HS-27A (cell line): ENCODE measurements around the gene SH3BP5.

Experiments
- DNase-seq: peaks from one replicate; pipeline ENCODE4 v3.0.0-alpha.2; 2012; ENCODE audit warnings: low read depth, missing footprints

SH3BP5 gene

DNA sequence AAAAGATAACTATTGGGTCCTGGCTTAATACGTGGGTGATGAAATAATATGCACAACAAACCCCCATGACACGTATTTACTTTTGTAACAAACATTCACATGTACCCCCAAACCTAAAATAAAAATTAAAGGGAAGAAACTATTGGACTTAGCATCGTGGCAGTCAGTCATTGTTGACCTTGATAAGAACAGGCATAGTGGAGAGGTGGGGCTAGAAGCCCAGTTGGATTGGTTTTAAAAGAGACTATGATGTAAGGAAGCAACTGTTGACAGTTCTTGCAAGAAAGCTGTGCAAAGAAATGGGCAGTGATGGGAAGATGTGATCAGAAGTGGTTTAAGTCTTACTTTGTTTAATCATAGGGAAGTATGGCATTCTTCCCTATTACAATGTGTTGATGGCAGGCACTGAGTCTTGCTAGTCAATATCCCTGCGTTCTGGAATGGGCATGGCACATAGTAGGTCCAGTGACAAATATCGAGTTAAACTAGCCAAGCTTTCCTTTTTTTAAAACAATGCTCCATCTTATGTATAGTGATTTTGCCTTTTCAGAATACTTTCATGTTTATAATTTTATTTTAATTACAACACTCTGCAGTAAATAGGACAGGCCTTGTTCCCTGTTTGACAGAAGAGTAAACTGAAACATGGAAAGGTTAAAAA lies 88.4 kb downstream of the SH3BP5 start:
- DNase-seq: no peak

DNA sequence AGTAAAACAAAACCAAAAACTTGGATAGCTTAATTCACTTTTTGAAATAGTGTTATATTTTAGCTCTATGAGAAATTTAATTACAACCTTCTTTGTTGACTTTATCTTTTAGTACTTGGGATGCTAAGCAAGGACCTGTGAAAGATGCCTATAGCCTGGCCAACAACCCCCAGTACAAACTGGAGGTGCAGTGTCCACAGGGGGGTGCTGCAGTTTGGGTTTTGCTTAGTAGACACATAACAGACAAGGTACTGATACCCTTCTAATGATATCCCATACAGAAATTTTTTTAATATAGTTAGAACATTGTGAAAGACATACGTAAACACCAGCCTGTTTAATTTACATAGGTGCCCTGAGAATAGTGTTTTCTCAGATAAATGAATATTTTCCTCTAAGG lies 91.0 kb downstream of the SH3BP5 start:
- DNase-seq: no peak

DNA sequence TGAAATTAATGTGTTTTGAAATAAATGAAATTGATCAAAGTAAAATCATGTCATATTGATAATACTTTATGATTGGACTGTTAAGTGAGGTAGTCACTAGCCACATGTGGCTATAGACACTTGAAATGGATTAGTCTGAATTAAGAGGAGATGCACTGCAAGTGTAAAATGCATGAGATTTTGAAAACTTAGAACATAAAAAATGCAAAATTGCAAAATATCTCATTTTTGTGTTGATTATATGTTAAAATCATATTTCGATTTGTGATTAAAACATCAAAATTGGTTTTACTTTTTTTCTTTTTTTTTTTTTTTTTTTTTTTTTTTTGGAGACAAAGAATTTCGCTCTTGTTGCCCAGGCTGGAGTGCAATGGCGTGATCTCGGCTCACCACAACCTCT lies 103.1 kb downstream of the SH3BP5 start:
- no peak for DNase-seq

DNA sequence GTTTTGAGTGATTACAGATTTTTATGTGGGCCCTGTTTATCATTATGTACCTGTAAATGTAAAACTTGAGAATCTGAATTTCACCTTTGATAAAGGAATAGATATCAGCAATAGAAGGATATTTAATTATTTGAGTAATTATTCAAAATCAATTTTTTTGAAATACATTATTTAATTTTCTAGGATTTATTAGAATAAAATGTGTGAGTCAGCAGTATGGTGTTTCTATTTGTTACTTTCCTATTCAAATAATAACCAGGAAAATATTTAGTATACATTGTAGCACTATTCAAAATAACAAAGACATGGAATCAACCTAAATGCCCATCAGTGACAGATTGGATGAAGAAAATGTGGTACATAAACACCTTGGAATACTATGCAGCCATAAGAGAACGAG lies 104.2 kb downstream of the SH3BP5 start:
- DNase-seq: no peak

DNA sequence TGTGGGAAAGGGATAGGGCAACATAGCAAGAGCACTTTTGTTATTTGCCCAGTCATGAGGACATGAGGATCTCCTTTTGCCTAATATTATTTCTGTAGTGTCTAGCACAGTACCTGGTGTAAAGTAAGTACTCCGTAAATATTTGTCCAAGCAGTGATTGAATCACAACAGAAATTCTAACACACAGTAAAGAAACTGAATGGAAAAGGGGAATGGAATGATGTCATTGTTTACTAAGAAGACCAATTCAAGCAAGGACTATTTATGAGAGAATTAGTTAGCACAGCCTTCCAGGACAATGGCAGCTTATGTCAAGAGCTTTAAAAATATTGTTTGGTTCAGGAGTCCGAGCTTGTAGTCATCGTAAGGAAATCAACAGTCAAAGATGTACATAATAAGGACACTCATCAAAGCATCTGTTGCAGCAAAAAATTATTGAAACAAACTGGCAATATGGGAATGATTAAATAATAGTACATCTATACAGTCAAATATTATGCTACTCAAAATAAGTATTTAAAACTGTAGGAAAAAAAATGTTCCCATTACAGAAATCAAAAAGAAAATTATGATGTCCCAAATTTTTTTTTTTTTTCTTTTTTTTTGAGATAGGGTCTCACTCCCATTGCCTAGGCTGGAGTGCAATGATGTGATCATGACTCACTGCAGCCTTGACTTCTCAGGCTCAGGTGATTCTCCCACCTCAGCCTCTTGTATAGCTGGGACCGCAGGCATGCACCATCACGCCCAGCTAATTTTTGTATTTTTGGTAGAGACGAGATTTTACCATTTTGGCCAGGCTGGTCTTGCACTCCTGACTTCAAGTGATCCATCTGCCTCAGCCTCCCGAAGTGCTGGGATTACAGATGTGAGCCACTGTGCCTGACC lies 108.5 kb downstream of the SH3BP5 start:
- DNase-seq: no peak

DNA sequence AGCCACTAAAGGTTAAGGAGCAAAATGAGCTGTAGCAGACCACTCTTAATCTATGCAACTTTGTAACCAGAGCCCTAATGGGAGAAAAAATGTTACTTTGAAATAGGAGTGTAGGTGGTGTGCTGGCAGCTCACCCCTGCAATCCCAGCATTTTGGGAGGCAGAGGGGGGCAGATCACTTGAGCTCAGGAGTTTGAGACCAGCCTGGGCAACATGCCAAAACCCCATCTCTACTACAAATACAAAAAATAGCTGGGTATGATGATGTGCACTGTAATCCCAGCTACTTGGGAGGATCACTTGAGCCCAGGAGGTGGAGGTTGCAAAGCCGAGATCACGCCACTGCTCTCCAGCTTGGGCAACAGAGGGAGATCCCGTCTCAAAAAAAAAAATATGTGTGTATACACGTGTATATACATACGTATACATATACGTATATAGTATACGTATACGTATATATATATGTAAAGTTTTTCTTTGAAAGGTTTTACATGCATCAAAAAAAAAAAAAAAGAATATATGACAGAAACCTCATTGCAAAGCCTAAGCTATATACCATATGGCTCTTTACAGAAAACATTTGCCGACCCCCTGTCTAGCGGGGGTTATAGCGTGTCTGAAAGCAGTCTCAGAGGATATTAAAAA lies 110.7 kb downstream of the SH3BP5 start:
- DNase-seq: no peak

DNA sequence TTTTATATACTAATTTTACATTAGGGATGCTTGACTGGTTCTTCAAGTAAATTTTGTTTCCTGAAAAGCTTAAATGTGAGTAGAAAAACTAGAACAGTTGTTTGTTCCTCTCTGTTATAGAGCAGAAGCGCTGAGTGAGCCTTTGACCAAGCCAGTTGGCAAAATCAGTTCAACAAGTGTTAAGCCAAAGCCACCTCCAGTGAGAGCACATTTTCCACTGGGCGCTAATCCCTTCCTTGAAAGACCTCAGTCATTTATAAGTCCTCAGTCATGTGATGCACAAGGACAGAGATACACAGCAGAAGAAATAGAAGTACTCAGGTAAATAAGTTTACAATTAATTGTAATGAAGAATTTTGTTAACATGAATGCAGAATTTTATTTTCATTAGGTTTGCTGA lies 111.7 kb downstream of the SH3BP5 start:
- DNase-seq: no peak

DNA sequence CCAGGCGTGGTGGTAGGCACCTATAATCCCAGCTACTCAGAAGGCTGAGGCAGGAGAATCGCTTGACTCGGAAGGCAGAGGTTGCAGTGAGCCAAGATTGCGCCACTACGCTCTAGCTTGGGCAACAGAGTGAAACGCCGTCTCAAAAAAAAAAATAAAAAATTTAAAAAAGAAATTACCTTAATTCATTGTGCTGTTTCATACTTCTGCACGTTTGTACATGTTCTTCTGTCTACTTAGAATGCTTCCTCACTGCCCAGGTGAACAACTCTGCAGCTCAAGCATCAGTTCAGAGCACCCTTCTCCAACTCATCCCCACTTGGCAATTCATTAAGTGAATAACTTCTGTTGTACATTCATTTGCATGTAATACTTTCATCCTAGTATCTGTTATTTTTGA lies 112.3 kb downstream of the SH3BP5 start:
- DNase-seq: no peak

DNA sequence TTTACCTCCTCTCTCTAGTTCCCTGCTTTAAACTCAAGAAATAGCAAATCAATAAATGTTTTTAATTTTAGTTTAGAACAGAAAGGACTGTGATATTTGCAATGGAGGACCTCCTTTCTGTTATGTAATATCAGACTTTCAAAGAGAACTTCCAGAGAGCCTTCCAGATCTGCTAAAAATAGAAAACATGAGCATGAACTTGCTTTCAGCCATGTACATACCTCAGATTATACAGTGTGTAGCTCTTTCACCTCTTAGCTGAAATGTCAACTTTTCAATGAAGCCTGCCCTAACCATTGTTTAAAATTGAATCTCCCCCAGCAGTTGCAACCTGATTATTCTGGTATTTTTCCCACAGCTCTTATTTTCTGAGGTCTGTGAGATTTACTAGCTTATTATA lies 113.7 kb downstream of the SH3BP5 start:
- DNase-seq: no peak

DNA sequence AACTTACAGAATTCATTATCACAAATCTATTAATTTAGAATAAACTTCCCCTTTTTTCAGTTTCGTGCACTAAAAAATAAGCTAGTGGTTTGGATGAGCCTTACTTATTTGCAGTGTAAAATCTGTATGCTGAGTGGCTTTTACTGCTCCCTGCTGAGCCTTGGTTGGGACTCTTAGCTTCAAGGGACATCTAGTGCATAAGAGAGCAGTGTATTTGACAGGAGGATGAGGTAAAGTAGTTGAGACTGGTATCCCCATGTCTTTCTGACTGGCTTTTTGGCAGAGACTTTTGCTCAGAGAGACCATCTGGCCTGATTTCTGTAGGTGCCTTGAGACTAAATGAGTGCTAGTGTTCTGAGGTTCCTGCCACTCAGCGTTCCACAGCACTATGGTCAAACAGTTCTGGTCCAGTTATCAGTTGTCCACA lies 114.5 kb downstream of the SH3BP5 start:
- no peak for DNase-seq

DNA sequence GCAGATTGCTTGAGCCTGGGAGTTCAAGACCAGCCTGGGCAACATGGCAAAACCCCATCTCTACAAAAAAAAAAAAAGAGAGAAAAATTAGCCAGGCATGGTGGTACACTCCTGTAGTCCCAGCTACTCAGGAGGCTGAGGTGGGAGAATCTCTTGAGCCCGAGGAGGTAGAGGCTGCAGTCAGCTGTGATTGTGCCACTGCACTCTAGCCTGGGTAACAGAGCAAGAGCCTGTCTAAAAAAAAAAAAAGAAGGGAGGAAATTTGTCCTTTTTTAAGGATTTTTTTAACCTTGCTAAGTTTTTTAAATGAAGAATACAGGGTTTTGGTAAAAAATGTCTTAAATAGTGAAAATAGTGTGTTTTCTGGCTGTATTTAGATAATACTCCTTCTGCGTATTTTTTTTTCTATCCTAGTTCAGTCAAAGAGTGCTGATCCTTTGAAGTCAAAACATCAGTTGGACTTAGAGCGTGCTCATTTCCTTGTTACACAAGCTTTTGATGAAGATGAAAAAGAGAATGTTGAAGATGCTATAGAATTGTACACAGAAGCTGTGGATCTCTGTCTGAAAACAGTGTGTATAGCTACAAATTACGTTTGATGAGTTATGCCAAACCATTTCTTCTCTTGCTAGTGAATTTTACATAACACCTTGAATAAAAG lies 115.2 kb downstream of the SH3BP5 start:
- no peak for DNase-seq

DNA sequence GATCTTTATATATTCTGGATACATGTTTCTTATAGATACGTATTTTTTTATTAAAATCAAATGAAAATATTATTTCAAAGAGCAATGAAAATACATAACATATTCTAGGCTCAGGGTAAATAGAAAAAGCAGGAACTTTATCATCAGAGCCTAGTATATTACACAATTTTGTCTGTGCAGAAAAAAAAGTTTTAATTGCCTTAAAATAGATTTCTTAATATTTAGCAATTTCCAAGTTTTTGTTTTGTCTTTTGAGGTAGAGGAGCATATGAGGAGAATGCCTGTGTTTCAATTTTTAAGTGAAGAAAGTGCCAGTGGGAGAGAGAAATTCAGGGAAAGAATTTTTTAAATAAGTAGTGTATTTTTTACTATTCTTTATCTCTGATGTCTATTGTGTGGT lies 115.9 kb downstream of the SH3BP5 start:
- no peak for DNase-seq

DNA sequence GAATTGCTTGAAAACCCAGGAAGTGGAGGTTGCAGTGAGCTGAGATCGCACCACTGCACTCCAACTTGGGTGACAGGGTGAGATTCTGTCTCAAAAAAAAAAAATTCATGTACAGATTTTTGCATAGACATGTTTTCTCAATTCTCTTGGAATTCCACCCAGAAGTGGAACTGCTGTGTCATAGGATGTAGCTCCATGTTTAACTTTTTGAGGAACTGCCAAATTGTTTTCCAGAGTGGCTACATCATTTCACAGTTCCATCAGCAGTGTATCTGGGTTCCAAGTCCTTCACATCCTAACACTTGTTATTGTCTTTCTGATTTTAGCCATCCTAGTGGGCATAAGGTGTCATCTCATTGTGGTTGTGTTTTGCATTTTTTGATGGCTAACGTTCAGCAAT lies 116.4 kb downstream of the SH3BP5 start:
- no peak for DNase-seq

DNA sequence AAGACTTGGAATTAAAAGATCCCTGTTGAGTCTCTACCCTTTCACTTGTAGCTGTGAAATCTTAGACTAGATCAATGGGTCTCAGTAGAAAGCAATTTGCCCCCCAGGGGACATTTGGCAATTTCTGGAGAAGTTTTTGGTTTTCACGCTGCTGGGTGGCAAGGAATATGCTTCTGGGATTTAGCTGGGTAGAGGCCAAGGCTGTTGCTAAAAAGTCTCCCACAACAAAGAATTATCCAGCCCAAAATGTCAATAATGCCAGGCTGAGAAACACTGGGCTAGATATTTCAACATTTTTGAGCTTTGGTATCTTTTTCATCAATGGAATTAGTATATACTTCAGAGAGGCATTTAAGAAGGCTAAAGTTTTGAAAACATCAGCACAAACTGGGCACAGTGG lies 117.6 kb downstream of the SH3BP5 start:
- DNase-seq: no peak

DNA sequence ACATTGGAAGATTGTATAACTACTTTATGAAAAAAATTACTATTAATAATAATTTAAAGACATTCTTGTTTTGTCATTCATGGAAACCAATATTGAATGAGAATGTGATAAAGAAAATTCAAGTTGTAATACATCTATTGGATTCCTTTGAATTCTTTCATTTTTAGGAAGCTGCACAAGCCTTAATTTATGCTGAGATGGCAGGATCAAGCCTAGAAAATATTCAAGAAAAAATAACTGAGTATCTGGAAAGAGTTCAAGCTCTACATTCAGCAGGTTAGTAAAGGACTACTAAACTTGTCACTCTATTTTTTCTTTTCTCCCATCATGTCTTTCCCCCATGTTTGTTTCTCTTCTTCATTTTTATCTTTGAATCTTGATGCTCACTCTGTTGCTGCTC lies 120.4 kb downstream of the SH3BP5 start:
- DNase-seq: no peak

DNA sequence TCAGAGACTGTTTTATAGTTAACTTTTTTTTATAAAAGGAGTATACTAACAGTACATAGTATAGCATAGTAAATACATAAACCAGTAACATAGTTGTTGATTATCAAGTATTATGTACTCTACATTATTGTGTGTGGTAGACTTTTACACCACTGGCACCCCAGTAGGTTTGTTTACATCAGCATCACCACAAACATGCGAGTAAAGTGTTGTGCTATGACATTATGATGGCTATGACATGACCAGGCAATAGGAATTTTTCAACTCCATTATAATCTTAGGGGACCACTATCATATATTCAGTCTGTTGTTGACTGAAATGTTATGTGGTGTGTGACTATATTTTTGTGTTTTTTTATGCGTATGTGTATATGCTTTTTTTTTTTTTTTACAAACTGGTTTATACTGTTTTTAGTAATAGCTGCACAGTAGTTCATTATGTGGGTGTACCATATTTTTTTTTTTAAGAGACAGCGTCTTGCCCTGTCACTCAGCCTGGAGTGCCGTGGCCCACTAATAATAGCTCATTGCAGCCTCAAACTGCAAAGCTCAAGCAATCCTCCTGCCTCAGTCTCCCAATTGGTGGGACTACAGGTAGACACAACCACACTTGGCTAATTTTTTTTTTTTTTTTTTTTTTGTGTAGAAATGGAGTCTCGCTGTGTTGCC lies 124.4 kb downstream of the SH3BP5 start:
- DNase-seq: no peak

DNA sequence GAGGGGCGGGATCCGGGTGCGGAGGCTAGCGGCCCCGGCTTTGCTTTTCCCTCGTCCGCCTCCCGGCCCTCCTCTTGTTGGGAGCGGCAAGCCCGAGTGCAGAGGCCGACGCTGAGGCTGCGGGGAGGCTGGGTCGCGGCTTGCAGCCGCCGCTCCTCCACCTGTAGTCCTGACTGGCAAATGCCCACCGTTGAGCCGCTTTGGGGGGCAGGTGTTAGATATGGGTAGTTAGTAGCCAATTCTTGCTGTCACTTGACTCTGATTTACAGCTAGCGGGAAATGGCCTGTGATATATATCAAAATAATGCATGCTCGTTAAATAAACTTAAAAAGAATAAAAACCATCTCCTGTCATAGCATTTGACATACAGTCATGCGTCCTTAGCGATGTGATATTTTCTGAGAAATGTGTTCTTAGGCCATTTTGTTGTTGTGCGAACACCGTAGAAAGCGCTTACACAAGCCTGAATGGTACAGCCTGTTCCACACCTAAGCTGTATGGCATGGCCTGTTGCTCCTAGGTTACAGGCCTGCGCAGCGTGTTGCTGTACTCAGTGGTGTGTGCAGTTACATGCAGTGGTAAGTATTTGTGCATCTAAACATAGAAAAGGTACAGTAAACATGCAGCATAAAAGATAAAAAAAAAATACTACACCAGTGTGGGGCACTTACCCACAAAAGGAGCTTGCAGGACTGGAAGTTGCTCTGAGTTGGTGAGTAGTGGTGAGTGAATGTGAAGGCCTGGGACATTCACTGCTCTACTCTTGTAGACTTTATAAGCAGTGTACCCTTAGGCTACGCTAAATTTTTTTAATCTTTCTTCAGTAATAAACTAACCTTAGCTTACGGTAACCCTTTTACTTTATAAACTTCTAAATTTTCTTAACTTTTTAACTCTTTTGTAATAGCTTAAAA lies 125.5 kb downstream of the SH3BP5 start:
- DNase-seq: peak; percentile 38

DNA sequence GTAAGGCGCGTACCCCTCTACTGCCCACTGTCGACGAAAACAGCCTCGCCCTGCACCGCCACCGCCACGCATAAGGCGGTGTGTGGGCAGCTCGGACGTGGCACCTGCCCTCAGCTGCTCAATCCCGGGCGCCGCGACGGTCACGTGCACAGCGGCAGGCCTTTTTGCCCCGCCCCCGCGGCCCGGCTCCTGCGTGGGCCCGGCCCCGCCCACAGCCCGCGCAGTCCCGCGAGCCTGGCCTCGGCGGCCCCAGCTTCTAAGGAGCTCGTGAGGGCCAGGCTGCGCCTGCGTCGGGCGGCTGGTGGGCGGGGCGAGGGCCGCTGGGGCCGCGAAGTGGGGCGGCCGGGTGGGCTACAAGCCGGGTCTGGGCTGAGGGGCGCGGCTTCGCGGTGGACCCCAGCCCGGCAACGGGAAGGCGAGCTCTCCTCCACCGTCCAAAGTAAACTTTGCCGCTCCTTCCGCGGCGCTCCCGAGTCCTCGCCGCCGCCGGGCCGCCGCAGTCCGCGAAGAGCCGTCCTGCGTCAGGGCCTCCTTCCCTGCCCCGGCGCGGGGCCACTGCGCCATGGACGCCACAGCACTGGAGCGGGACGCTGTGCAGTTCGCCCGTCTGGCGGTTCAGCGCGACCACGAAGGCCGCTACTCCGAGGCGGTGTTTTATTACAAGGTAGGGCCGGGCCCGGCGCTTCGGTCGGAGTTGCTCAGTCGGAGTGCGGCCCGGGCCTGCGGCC lies 126.3 kb downstream of the SH3BP5 start, which contains the start of gene CAPN7:
CAPN7 (plus strand) TSS at position 313 of the 728 bp plus-strand sequence; CDS start at position 563, 250 bp downstream.
- DNase-seq: peak; percentile 78

DNA sequence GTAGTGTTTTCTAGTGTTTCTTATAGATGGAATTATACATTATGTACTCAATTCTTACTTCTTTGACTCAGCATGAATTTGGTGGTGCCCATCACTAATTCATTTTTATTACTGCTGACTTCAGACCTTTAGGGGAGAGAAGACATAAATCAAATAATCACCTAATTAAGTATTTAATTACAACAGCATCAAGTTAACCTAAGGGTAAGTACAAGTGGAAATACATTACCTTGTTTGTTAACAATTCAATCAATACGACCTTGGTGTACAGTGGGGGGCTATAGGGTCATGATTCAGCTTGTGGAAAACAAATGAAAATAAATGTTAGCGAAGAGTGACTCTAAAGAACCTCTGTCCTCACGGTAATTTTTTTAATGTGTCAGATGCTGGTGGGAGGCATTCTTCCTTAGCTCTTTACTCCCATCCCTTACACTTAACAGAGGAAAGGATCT lies 126.9 kb downstream of the SH3BP5 start:
- DNase-seq: no peak
